Epithelial cell of esophagus (primary cell): ENCODE measurements around the gene CTNNA2.

ENCODE experiments used
- DNase-seq: peaks from one replicate; pipeline ENCODE4 v3.0.0; 2010; ENCODE audit warnings: low read depth
- H3K4me3 ChIP-seq: 2 replicates; pipeline ENCODE4 v1.5.1; 2011; ENCODE audit warnings: mild to moderate bottlenecking, low read length, control low read depth
- TF ChIP-seq, protein P1 (sequence below): IDR thresholded peaks from 2 replicates; pipeline ENCODE4 v1.5.1; 2011; ENCODE audit warnings: low read depth, mild to moderate bottlenecking, low read length, control low read depth, inconsistent platforms; ENCODE audit not compliant: insufficient read depth; ENCODE audit errors: missing control alignments

CTNNA2 gene

DNA sequence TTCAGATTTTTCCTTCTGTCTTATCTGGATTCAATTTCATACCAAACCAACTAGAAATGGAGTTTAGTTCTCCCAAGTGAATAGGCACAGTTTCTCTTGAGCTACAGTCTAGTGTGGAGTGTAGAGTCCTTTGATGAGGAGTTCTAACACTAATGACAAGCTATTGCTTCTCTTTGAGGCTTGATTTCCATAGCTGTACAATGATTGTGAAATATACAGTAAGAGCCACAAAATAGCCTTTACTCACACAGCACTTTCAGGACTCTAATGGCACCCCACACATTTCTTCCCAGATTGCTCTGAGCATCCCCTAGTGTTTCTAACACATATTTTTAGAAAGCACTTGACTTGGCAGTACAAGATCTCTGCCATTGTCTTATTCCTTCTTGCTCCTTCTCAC lies 638.4 kb downstream of the CTNNA2 start:
- H3K4me3 ChIP-seq, result no peak overlapping the region
- TF ChIP-seq, protein P1, sequence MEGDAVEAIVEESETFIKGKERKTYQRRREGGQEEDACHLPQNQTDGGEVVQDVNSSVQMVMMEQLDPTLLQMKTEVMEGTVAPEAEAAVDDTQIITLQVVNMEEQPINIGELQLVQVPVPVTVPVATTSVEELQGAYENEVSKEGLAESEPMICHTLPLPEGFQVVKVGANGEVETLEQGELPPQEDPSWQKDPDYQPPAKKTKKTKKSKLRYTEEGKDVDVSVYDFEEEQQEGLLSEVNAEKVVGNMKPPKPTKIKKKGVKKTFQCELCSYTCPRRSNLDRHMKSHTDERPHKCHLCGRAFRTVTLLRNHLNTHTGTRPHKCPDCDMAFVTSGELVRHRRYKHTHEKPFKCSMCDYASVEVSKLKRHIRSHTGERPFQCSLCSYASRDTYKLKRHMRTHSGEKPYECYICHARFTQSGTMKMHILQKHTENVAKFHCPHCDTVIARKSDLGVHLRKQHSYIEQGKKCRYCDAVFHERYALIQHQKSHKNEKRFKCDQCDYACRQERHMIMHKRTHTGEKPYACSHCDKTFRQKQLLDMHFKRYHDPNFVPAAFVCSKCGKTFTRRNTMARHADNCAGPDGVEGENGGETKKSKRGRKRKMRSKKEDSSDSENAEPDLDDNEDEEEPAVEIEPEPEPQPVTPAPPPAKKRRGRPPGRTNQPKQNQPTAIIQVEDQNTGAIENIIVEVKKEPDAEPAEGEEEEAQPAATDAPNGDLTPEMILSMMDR, result no peak
- DNase-seq, result no peak

DNA sequence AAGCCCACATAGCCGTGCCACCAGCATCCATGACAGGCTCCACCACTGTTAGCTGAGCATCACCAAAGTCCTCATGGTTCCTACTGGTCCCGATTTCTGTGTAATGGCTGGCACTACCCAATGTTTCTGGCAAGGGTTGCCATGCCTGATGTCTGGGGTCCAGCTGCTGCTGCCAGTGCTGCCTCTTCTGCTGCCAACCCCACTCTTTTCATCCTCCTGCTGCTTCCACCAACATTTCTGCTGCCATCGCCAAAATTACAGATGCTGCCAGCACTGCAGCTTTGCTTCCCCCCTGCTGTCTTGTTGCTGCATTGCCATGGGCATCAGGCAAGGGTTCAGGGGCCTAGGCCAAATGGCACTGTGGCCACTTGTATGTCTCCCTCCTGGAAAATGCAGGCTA lies 638.8 kb downstream of the CTNNA2 start:
- no peak overlapping the region for H3K4me3 ChIP-seq
- DNase-seq, result no peak
- TF ChIP-seq, protein P1, result no peak

DNA sequence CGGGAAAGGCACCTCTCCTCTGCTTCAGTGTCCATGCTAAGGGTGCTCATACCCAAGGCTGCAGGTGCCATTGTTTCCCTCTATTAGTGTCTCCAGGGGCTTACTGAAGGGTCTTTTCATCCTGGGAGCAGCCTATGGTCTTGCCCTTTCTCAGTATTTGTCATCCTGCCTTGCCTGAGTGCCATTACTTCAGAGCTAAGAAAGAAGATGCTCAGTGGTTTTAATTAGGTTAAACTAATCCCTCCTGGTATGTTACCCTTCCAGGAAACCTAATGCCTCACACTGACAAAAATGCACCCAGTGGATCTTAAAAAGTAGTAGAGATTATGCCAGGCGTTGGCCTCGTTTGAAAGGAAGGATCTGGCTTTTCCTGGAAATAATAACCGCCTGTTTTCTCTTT lies 640.3 kb downstream of the CTNNA2 start:
- TF ChIP-seq, protein P1, result no peak
- DNase-seq, result no peak

GRCh38 chr2:80153768-80154167 lies 640.9 kb downstream of the CTNNA2 start:
- DNase-seq, result no peak
- TF ChIP-seq, protein P1, result no peak
- H3K4me3 ChIP-seq, result no peak overlapping the region

More for the DNA sequence above, 640.3 kb downstream of the CTNNA2 start:
- H3K4me3 ChIP-seq, result no peak overlapping the region

DNA sequence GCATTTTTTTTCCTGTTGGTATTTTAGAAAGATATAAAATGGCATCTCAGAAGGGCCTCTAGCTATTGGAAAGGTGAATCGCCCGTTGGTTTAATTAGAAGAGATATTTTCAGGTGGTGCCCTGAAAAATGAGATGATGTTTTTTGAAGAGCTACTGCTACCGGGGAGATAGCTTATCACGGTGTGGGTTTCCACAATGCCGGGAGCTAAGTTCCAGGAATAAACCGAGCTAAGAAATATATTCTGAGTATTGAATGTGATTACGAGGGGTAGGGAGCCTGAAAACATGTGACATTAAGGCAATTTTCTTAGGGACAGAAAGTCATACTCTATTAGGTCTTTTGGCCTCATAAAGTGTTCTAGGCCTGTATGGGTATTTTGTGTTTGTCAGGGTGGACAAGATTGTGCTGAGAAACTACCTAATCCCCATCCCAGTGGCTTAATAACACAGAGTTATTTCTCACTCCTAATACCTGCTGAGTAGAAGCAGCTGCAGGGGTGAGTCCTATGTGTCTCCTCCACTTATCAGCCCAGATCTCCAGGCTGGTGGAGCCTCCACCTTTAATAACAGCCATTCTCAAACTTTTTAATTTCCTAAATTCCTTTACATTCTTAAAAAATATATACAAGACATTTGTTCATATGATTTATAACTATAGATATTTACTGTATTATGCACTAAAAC lies 641.5 kb downstream of the CTNNA2 start:
- no peak for DNase-seq
- TF ChIP-seq, protein P1, result no peak

GRCh38 chr2:80164375-80164774 lies 651.5 kb downstream of the CTNNA2 start:
- TF ChIP-seq, protein P1, result no peak
- no peak overlapping the region for H3K4me3 ChIP-seq
- DNase-seq, result no peak

More for the DNA sequence above, 641.5 kb downstream of the CTNNA2 start:
- H3K4me3 ChIP-seq, result no peak overlapping the region
